SJCRH30 (cell line): Measurements from ENCODE around the gene MYOF. TPM values are rescaled to one million over a fixed set of nuclear protein-coding genes. Genes with fewer than 3 reads are reported as not detected.

Source experiments
- DNase-seq, 2 experiments: peaks; one replicate each; pipeline ENCODE4 v3.0.0-alpha.2; 2015 to 2020
- H3K27ac ChIP-seq: fragments of 250-450 bp; sonication (Bioruptor Pico); 2 replicates; pipeline ENCODE4 v1.5.1; 2020; ENCODE audit warnings: mild to moderate bottlenecking, moderate library complexity
- H3K27me3 ChIP-seq: fragments of 250-450 bp; sonication (Bioruptor Pico); 2 replicates; pipeline ENCODE4 v1.5.1; 2020; ENCODE audit warnings: mild to moderate bottlenecking, moderate library complexity
- H3K36me3 ChIP-seq: fragments of 250-450 bp; sonication (Bioruptor Pico); 2 replicates; pipeline ENCODE4 v1.5.1; 2020; ENCODE audit warnings: mild to moderate bottlenecking, moderate library complexity
- H3K4me1 ChIP-seq: fragments of 250-450 bp; sonication (Bioruptor Pico); 2 replicates; pipeline ENCODE4 v1.5.1; 2020; ENCODE audit warnings: mild to moderate bottlenecking, moderate library complexity
- H3K4me3 ChIP-seq: fragments of 250-450 bp; sonication (Bioruptor Pico); 2 replicates; pipeline ENCODE4 v1.5.1; 2020; ENCODE audit warnings: mild to moderate bottlenecking, moderate library complexity
- H3K9me3 ChIP-seq: fragments of 250-450 bp; sonication (Bioruptor Pico); replicated peaks from 2 replicates; pipeline ENCODE4 v1.5.1; 2020; ENCODE audit warnings: mild to moderate bottlenecking, moderate library complexity
- total RNA-seq: library from RNA; depleted of rRNA; stranded (reverse); fragments of >200 nt; shearing (Covaris generic); gene quantifications from 2 replicates; pipeline ENCODE4 v1.2.3, GENCODE V29; 2014

The MYOF gene
- total RNA-seq, 1 experiment from 2014 or later = 4.2 TPM

GRCh38 chr10:93352638-93353383, 129.3 kb downstream of the MYOF start:
- no peak overlapping the region for H3K27ac ChIP-seq
- no peaks in the 10 kb centered on the region for H3K4me1 ChIP-seq
- peak in 1 of 2 experiments; percentile 62 for DNase-seq
- no peak overlapping the region for H3K4me3 ChIP-seq
- H3K9me3 ChIP-seq = no peaks in the 10 kb centered on the region
- H3K27me3 ChIP-seq = no peaks in the 10 kb centered on the region
- no peaks in the 10 kb centered on the region for H3K36me3 ChIP-seq

GRCh38 chr10:93346694-93347093, 135.4 kb downstream of the MYOF start:
- Histone ChIP-seq H3K4me3 (no peak overlapping the region), H3K27me3 (no peaks in the 10 kb centered on the region), H3K36me3 (no peaks in the 10 kb centered on the region), H3K27ac (no peak overlapping the region), H3K9me3 (no peaks in the 10 kb centered on the region), H3K4me1 (no peaks in the 10 kb centered on the region)
- no peak for DNase-seq

GRCh38 chr10:93346108-93346507, 136.0 kb downstream of the MYOF start:
- Histone ChIP-seq H3K36me3 (no peaks in the 10 kb centered on the region), H3K9me3 (no peaks in the 10 kb centered on the region), H3K4me3 (no peak overlapping the region), H3K4me1 (no peaks in the 10 kb centered on the region), H3K27me3 (no peaks in the 10 kb centered on the region), H3K27ac (no peak overlapping the region)
- DNase-seq = no peak

GRCh38 chr10:93344691-93345090, 137.4 kb downstream of the MYOF start:
- H3K4me3 ChIP-seq = no peak overlapping the region
- DNase-seq = no peak
- no peaks in the 10 kb centered on the region for H3K9me3 ChIP-seq
- no peak overlapping the region for H3K27ac ChIP-seq
- H3K4me1 ChIP-seq = no peaks in the 10 kb centered on the region
- H3K27me3 ChIP-seq = no peaks in the 10 kb centered on the region
- no peaks in the 10 kb centered on the region for H3K36me3 ChIP-seq

- H3K27me3 ChIP-seq = no peaks in the 10 kb centered on the region
- H3K36me3 ChIP-seq = no peaks in the 10 kb centered on the region
- no peaks in the 10 kb centered on the region for H3K4me1 ChIP-seq
- no peaks in the 10 kb centered on the region for H3K9me3 ChIP-seq
- no peak overlapping the region for H3K4me3 ChIP-seq
- DNase-seq = no peak
- H3K27ac ChIP-seq = no peak overlapping the region
These were observed 139.2 kb downstream of the MYOF start for GRCh38 chr10:93342921-93343320.

- Histone ChIP-seq H3K4me1 (no peaks in the 10 kb centered on the region), H3K27ac (no peak overlapping the region), H3K4me3 (no peak overlapping the region), H3K27me3 (no peaks in the 10 kb centered on the region), H3K36me3 (no peaks in the 10 kb centered on the region), H3K9me3 (no peaks in the 10 kb centered on the region)
- DNase-seq = no peak
These were observed 139.8 kb downstream of the MYOF start for GRCh38 chr10:93342366-93342765.

- H3K4me3 ChIP-seq = no peak overlapping the region
- H3K27ac ChIP-seq = no peak overlapping the region
- H3K27me3 ChIP-seq = no peaks in the 10 kb centered on the region
- H3K4me1 ChIP-seq = no peaks in the 10 kb centered on the region
- H3K36me3 ChIP-seq = no peaks in the 10 kb centered on the region
- H3K9me3 ChIP-seq = no peaks in the 10 kb centered on the region
- DNase-seq = no peak
These were observed 144.8 kb downstream of the MYOF start for GRCh38 chr10:93337309-93337721.

- Histone ChIP-seq H3K36me3 (no peaks in the 10 kb centered on the region), H3K4me3 (no peak overlapping the region), H3K27ac (no peak overlapping the region), H3K4me1 (no peaks in the 10 kb centered on the region), H3K27me3 (no peaks in the 10 kb centered on the region), H3K9me3 (no peaks in the 10 kb centered on the region)
- DNase-seq = no peak
These were observed 145.5 kb downstream of the MYOF start for GRCh38 chr10:93336678-93337077.

- Histone ChIP-seq H3K36me3 (no peaks in the 10 kb centered on the region), H3K27ac (no peak overlapping the region), H3K4me3 (no peak overlapping the region)
These were observed 146.0 kb downstream of the MYOF start for GRCh38 chr10:93336110-93336509.

GRCh38 chr10:93334901-93335327, 147.2 kb downstream of the MYOF start:
- H3K27me3 ChIP-seq = no peaks in the 10 kb centered on the region
- DNase-seq = peak; percentile 8 to 17
- H3K4me3 ChIP-seq = no peak overlapping the region
- H3K36me3 ChIP-seq = no peaks in the 10 kb centered on the region
- no peaks in the 10 kb centered on the region for H3K4me1 ChIP-seq
- no peak overlapping the region for H3K27ac ChIP-seq
- no peaks in the 10 kb centered on the region for H3K9me3 ChIP-seq

More at GRCh38 chr10:93336110-93336509, 146.0 kb downstream of the MYOF start:
- DNase-seq = no peak
- Histone ChIP-seq H3K27me3 (no peaks in the 10 kb centered on the region), H3K4me1 (no peaks in the 10 kb centered on the region), H3K9me3 (no peaks in the 10 kb centered on the region)

- no peaks in the 10 kb centered on the region for H3K4me1 ChIP-seq
- no peak overlapping the region for H3K27ac ChIP-seq
- no peaks in the 10 kb centered on the region for H3K27me3 ChIP-seq
- DNase-seq = no peak
- no peak overlapping the region for H3K4me3 ChIP-seq
- no peaks in the 10 kb centered on the region for H3K9me3 ChIP-seq
- H3K36me3 ChIP-seq = no peaks in the 10 kb centered on the region
These were observed 148.0 kb downstream of the MYOF start for GRCh38 chr10:93334181-93334580.

GRCh38 chr10:93333278-93333978, 148.7 kb downstream of the MYOF start:
- no peak overlapping the region for H3K27ac ChIP-seq
- no peaks in the 10 kb centered on the region for H3K4me1 ChIP-seq
- no peaks in the 10 kb centered on the region for H3K36me3 ChIP-seq
- no peaks in the 10 kb centered on the region for H3K27me3 ChIP-seq
- no peak for DNase-seq
- no peak overlapping the region for H3K4me3 ChIP-seq
- H3K9me3 ChIP-seq = no peaks in the 10 kb centered on the region

- no peaks in the 10 kb centered on the region for H3K36me3 ChIP-seq
- DNase-seq = no peak
- H3K9me3 ChIP-seq = no peaks in the 10 kb centered on the region
- H3K27me3 ChIP-seq = no peaks in the 10 kb centered on the region
- no peaks in the 10 kb centered on the region for H3K4me1 ChIP-seq
- no peak overlapping the region for H3K4me3 ChIP-seq
- no peak overlapping the region for H3K27ac ChIP-seq
These were observed 151.3 kb downstream of the MYOF start for GRCh38 chr10:93330824-93331223.

GRCh38 chr10:93319896-93320295, 162.2 kb downstream of the MYOF start:
- DNase-seq = no peak
- Histone ChIP-seq H3K27me3 (no peaks in the 10 kb centered on the region), H3K4me3 (no peak overlapping the region), H3K27ac (no peak overlapping the region), H3K9me3 (no peaks in the 10 kb centered on the region), H3K36me3 (no peaks in the 10 kb centered on the region), H3K4me1 (no peaks in the 10 kb centered on the region)

GRCh38 chr10:93319096-93319495, 163.0 kb downstream of the MYOF start:
- no peaks in the 10 kb centered on the region for H3K27me3 ChIP-seq
- no peak for DNase-seq
- no peak overlapping the region for H3K27ac ChIP-seq
- no peaks in the 10 kb centered on the region for H3K36me3 ChIP-seq
- no peaks in the 10 kb centered on the region for H3K4me1 ChIP-seq
- no peak overlapping the region for H3K4me3 ChIP-seq
- H3K9me3 ChIP-seq = no peaks in the 10 kb centered on the region
